Prostate gland (tissue), 2 donors: ENCODE results near the gene GRIN2A.

Experiments
- CTCF ChIP-seq, 4 experiments: fragments of 200-600 bp in 2 of 4; fragments of 450-650 bp in 2 of 4; sonication (generic) in 2 of 4; IDR thresholded peaks; 1 replicate in 3 of 4; 2 replicates in 1 of 4; pipeline ENCODE4 v1.5.1; 2016 to 2019; ENCODE audit warnings: antibody characterized with exemption in 4 of 4, mild to moderate bottlenecking in 2 of 4, moderate library complexity in 2 of 4
- POLR2A ChIP-seq: fragments of 450-650 bp; IDR thresholded peaks from one replicate; pipeline ENCODE4 v1.6.1; 2016; ENCODE audit warnings: antibody characterized with exemption, mild to moderate bottlenecking
- POLR2AphosphoS5 ChIP-seq: sonication (generic); formaldehyde crosslinking; IDR thresholded peaks from one replicate; pipeline ENCODE4 v1.6.1; 2017; ENCODE audit warnings: antibody characterized with exemption

- TF ChIP-seq CTCF (IDR thresholded peaks at IDR 0.05) (no peak), POLR2AphosphoS5 (no peak), POLR2A (no peak)
These were observed 364.6 kb downstream of the GRIN2A start for GRCh38 chr16:9817586-9817985.
